GM12873 (cell line): ENCODE results near the gene ZSCAN26.

Experiments used
- TF ChIP-seq, protein P1 (sequence below): IDR thresholded peaks from 2 replicates; pipeline ENCODE4 v1.5.1; 2012; ENCODE audit warnings: low read depth, mild to moderate bottlenecking, moderate library complexity, low read length, control low read depth; ENCODE audit not compliant: insufficient read depth; ENCODE audit errors: missing control alignments

Gene ZSCAN26

GRCh38 chr6:28226460-28226859, 40.5 kb upstream of the ZSCAN26 start:
- TF ChIP-seq, protein P1, sequence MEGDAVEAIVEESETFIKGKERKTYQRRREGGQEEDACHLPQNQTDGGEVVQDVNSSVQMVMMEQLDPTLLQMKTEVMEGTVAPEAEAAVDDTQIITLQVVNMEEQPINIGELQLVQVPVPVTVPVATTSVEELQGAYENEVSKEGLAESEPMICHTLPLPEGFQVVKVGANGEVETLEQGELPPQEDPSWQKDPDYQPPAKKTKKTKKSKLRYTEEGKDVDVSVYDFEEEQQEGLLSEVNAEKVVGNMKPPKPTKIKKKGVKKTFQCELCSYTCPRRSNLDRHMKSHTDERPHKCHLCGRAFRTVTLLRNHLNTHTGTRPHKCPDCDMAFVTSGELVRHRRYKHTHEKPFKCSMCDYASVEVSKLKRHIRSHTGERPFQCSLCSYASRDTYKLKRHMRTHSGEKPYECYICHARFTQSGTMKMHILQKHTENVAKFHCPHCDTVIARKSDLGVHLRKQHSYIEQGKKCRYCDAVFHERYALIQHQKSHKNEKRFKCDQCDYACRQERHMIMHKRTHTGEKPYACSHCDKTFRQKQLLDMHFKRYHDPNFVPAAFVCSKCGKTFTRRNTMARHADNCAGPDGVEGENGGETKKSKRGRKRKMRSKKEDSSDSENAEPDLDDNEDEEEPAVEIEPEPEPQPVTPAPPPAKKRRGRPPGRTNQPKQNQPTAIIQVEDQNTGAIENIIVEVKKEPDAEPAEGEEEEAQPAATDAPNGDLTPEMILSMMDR: no peak

- TF ChIP-seq, protein P1: no peak
Observed at GRCh38 chr6:28232785-28233184, 34.2 kb upstream of the ZSCAN26 start.

DNA sequence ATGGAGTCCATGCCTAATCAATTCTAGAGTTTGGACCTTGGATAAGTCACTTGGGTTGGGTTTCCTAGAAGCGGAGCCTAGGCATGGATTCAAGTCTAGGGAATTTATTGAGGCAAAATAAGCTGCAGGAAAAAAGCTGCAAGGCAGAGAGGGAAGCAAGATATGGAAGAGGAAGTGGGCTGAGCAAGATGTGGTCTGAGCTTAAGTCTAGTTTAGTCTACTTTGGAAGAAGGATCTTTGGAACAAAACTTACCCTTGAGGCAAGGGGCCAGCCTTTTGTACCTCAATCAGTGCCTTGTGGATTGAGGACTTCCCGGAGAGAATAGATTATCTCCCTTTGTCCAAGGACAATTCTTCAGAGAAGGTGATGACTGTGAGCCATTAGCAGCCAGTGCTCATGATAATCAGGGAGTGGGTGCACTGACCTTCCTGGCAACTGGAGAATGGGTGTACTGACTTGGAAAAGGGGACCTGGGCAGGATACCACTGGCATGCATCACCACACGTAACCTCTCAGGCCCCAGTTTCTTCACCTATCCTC, 31.0 kb upstream of the ZSCAN26 start:
- TF ChIP-seq, protein P1: no peak

DNA sequence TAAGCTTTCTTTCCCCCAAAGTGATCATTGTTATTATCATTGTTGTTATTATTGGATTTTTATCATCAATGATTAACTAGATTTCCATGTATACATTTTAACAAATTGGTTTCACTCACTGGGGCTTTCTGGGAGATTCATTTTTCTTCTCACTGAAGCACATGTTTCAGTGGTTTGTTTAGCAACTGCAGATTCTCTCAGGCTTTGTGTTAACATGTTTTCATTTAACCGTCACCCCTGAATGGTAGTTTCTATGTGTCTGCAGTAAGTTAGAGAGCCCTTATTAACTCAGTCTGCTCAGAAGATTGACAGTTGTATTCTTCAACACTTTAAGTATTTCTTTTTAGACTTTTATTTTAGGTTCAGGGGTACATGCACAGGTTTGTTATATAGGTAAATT, 27.3 kb upstream of the ZSCAN26 start:
- TF ChIP-seq, protein P1: no peak

- TF ChIP-seq, protein P1: no peak
Observed at GRCh38 chr6:28240471-28240870, 26.5 kb upstream of the ZSCAN26 start.

DNA sequence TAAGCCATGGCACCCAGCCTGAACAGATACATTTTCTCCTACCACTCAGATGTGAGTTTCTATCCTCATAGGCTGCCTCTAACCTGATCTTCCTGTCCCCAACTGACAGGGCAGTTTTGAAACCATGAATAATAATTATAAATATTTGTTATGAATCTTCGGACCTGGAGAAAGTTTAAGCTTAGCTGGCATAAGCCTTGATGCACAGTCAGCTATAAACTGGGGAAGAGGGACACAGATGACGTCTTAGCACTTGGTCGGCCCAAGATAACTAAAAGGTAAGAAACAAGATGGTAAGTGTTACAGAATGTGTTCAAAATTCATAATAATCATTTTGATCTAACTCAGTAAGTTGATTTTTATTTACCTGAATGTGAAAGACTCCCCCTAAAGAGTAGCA, 23.0 kb upstream of the ZSCAN26 start:
- TF ChIP-seq, protein P1: no peak

DNA sequence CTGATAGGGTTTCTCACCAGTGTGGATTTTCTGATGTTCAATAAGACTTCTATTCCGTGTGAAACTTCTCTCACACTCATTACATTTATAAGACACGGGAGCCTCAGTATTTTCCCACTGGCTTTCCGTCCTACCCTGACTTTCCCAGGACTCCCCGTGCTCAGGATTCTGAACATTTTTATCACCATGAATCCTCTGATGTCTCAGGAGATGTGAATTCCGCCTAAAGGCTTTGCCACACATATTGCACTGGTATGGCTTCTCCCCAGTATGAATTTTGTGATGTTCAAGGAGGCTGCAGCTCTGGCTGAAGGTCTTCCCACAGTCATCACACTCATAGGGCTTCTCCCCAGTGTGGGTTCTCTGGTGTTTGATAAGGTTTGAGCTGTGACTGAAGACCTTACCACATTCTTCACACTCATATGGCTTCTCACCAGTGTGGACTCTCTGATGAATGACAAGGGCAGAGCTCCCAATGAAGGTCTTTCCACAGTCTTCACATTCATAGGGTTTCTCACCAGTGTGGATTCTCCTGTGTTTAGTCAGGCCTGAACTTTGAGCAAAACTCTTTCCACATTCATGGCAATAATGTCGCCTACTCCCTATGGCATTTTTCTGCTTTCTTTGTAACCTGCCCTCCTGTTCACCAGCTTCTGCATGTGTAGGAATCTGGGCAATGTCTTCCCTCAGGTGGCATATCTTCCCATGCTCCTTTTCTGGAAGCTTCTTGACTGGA, 21.6 kb upstream of the ZSCAN26 start:
- TF ChIP-seq, protein P1: no peak
